ENCODE results near the gene C1orf174.

- TF ChIP-seq CTCF (IDR thresholded peaks at IDR 0.05) (no peak), POLR2A (IDR thresholded peaks at IDR 0.05) (no peak), POLR2AphosphoS5 (IDR thresholded peaks at IDR 0.05) (no peak)
Observed at GRCh38 chr1:3896396-3897000, 3.6 kb downstream of the C1orf174 start.
